ENCODE measurements around the gene GALR1. TPM values are rescaled to one million over a fixed set of nuclear protein-coding genes. Genes with fewer than 3 reads are reported as not detected.

The GALR1 gene
- total and polyA plus RNA-seq, 12 donors = 0.11 to 3.5 (median 0.87) TPM; not detected in 4

DNA sequence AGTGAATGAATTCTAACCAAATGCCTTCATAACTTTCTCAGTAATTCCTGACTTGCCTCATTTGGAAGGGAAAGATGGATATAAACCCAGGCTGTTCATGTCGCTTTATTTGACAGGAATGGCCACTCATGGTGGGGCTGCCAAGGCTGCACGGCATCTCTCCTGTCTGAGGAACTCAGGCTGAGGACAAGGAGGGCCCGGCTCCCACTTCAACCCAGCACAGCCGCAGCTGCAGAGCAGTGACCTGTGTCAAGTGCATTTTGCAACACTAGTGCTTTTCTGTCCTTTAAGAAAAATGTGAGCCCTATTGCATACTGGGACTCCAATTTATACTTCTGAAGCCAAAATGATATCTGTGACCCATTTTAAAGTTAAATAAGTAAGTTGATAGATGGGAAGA, 45.8 kb upstream of the GALR1 start:
- no peaks in the 10 kb centered on the region for H3K36me3 ChIP-seq (replicated peaks in 1 of 2)
- peak in 2 of 7 donors; percentile 19 to 48 for DNase-seq
- no peak overlapping the region for H3K4me3 ChIP-seq
- H3K27ac ChIP-seq = no peak overlapping the region
- H3K27me3 ChIP-seq = no peaks in the 10 kb centered on the region
- H3K4me1 ChIP-seq (replicated peaks in 1 of 2) = peaks cover 5 to 25% of the 10 kb centered on the region in 2 donors
- intact Hi-C loops (cut with DNase I) = loop anchor here in 1 of 2 donors (10.0 kb wide), 1 partner anchor 199 kb away; no protein-coding TSS in a partner anchor
- 70 to 95% (median 83%) methylated on average over 4 of the region's 4 CpGs for WGBS, 4 donors
- no peaks in the 10 kb centered on the region for H3K9me3 ChIP-seq (replicated peaks in 1 of 3)
- no peak for TF ChIP-seq POLR2A (IDR thresholded peaks at IDR 0.05)
- TF ChIP-seq, protein P1, sequence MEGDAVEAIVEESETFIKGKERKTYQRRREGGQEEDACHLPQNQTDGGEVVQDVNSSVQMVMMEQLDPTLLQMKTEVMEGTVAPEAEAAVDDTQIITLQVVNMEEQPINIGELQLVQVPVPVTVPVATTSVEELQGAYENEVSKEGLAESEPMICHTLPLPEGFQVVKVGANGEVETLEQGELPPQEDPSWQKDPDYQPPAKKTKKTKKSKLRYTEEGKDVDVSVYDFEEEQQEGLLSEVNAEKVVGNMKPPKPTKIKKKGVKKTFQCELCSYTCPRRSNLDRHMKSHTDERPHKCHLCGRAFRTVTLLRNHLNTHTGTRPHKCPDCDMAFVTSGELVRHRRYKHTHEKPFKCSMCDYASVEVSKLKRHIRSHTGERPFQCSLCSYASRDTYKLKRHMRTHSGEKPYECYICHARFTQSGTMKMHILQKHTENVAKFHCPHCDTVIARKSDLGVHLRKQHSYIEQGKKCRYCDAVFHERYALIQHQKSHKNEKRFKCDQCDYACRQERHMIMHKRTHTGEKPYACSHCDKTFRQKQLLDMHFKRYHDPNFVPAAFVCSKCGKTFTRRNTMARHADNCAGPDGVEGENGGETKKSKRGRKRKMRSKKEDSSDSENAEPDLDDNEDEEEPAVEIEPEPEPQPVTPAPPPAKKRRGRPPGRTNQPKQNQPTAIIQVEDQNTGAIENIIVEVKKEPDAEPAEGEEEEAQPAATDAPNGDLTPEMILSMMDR (IDR thresholded peaks at IDR 0.05) = no peak

DNA sequence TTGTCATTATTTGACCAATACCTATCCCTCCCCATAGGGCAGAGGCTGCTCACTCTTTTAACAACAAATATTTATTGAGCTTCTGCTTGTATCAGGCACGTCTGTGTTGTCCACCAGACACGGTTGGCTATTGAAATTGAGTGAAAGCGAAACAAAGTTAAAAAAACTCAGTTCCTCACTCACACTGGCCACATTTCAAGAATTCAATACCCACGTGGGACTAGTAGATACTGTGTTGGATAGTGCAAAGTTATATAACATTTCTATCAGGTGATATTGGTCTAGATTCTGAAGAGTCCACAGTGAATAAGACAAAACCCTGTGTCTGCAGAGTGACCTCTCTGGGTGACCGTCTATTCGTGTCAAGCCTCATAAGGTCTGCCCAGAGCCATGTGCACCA, 43.9 kb upstream of the GALR1 start:
- TF ChIP-seq, protein P1 (IDR thresholded peaks at IDR 0.05) = no peak
- no peak for TF ChIP-seq POLR2A (IDR thresholded peaks at IDR 0.05)
- WGBS, 4 donors = 64 to 76% (median 70%) methylated on average over 6 of the region's 6 CpGs
- Histone ChIP-seq H3K9me3 (replicated peaks in 1 of 3) (no peaks in the 10 kb centered on the region), H3K27ac (no peak overlapping the region), H3K36me3 (replicated peaks in 1 of 2) (no peaks in the 10 kb centered on the region), H3K4me1 (replicated peaks in 1 of 2) (peaks cover 5 to 31% of the 10 kb centered on the region in 2 donors), H3K27me3 (no peaks in the 10 kb centered on the region), H3K4me3 (no peak overlapping the region)
- DNase-seq = no peak
- intact Hi-C loops (cut with DNase I) = loop anchor here in 1 of 2 donors (10.0 kb wide), 1 partner anchor 201 kb away; no protein-coding TSS in a partner anchor

DNA sequence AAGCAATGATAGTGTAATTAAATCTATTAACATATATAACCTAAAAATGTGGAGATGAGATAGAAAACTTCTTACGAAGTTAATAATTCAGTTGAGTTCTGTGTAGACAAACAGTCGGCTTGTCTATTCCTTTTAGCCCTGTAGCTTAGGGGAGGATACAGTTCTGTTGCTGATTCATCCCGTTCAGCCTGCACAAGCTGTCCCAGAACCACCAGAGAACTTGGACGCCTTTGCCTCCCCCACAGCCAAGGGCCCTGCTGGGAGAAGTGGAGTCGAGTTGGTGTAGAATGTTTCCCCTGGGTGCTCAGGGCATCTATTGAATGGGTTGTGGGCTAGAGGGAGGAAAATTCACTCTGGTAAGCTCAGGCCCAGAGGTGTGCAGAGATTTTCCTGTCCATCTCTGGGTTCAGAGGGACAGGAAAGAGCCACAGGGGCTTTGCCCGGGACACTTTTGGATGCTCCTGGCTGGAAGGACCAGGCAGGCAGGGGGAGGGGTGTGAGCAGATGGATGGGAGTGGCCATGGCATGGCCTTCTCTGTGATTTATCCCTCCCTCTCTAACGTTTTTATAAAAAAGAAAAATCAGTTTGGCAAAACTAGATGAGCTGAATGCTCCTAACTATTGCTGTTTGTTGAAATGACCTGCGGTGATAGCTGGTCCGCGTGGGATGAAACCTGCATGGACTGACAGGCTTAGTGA, 42.8 kb upstream of the GALR1 start:
- H3K36me3 ChIP-seq (replicated peaks in 1 of 2) = no peaks in the 10 kb centered on the region
- peak overlapping the region in 2 of 5 donors; percentile 63 to 88 for H3K27ac ChIP-seq
- no peaks in the 10 kb centered on the region for H3K27me3 ChIP-seq
- no peak for TF ChIP-seq POLR2A (IDR thresholded peaks at IDR 0.05)
- TF ChIP-seq, protein P1 (IDR thresholded peaks at IDR 0.05) = no peak
- H3K4me3 ChIP-seq = no peak overlapping the region
- intact Hi-C loops (cut with DNase I) = loop anchor here in 1 of 2 donors (10.0 kb wide), 1 partner anchor 202 kb away; no protein-coding TSS in a partner anchor
- 58 to 74% (median 64%) methylated on average over 9 to 10 of the region's 10 CpGs for WGBS, 4 donors
- H3K4me1 ChIP-seq (replicated peaks in 1 of 2) = peaks cover 5 to 31% of the 10 kb centered on the region in 2 donors
- no peaks in the 10 kb centered on the region for H3K9me3 ChIP-seq (replicated peaks in 1 of 3)
- peak in 3 of 7 donors; percentile 29 to 45 (median 45) for DNase-seq

DNA sequence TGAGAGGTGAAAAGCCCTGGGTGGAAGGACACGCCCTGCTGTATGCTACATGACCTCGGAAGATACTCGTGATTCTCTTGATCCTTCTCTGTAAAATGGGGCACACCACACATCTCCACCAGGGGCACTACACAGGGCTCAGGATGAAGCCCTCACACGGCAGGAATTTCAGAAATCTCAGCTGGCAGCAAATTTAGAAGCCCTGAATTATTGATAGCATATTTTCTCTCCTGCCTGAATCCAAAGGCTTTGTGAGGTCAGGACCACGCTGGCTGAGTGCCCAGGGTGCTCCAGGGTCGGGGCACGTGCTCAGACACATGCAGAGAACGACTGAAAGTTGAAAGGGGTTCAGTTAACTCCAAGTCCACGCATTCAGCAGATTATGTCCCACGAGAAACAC, 42.1 kb upstream of the GALR1 start:
- H3K27me3 ChIP-seq = no peaks in the 10 kb centered on the region
- H3K4me3 ChIP-seq = no peak overlapping the region

More for the DNA sequence above, 42.1 kb upstream of the GALR1 start:
- Histone ChIP-seq H3K4me1 (replicated peaks in 1 of 2) (peaks cover 5 to 31% of the 10 kb centered on the region in 2 donors), H3K9me3 (replicated peaks in 1 of 3) (no peaks in the 10 kb centered on the region), H3K27ac (peak overlapping the region in 4 of 5 donors; percentile 4 to 88 (median 52)), H3K36me3 (replicated peaks in 1 of 2) (no peaks in the 10 kb centered on the region)
- TF ChIP-seq POLR2A (IDR thresholded peaks at IDR 0.05) = no peak
- TF ChIP-seq, protein P1 (IDR thresholded peaks at IDR 0.05) = peak; percentile 43 to 75 (median 54)
- intact Hi-C loops (cut with DNase I) = loop anchor here in 1 of 2 donors (10.0 kb wide), 1 partner anchor 203 kb away; no protein-coding TSS in a partner anchor
- WGBS, 4 donors = 11 to 18% (median 16%) methylated on average over 6 to 10 of the region's 10 CpGs
- DNase-seq = peak; percentile 45 to 93 (median 85)
